ENCODE results near the gene HOXA2. TPM values are rescaled to one million over a fixed set of nuclear protein-coding genes. Genes with fewer than 3 reads are reported as not detected.

The HOXA2 gene
- total RNA-seq, 2 donors from 2014 or later, result not detected

DNA sequence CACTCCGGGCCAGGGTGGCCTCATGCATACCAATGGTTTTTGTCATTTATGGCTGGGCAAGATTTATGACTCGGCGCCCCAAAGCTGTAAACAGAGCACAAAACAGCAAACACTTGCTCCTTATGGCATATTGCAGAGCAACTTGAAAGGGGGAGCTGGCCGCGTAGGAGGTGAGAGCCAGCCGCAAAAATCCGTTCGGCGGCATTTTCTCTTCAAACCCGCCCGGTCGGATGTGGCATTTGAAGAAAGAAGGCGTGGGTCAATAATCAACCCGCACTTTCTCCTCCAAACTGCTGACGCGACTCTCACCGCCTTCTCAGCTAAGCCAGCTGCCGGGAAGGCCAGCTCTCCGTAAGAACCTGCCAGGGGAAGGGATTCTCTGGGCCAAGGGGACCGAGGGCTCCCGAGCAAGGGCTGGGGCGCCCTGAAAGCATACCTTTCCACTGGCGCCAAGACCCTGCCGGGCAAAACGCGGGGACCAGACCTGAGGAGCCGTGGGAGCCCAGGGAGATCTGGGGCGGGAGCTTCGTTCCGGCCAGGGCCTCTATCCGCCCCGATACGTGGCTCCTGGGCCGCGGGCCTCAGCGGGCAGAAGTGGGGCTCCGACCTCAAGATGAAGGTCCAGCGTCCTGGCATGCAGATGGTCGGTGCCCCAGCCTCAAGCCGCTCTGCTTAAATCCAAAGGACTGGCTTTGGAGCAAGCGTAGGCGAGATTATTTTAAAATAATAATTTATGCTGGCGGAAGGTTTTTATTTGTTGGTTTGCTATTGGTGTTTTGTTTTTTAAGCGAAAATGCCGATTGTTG lies 12.9 kb upstream of the HOXA2 start:
- DNase-seq, result no peak
- Mint-ChIP-seq H3K36me3 (ENCODE audit: insufficient read depth in 2 of 2) (no peaks in the 10 kb centered on the region), H3K27ac (no peak overlapping the region), H3K4me3 (no peak overlapping the region), H3K27me3 (ENCODE audit: low read depth) (no peaks in the 10 kb centered on the region), H3K4me1 (ENCODE audit: low read depth) (no peaks in the 10 kb centered on the region), H3K9me3 (no peaks in the 10 kb centered on the region)
- no peak for ATAC-seq (replicated peaks in 1 of 2)

DNA sequence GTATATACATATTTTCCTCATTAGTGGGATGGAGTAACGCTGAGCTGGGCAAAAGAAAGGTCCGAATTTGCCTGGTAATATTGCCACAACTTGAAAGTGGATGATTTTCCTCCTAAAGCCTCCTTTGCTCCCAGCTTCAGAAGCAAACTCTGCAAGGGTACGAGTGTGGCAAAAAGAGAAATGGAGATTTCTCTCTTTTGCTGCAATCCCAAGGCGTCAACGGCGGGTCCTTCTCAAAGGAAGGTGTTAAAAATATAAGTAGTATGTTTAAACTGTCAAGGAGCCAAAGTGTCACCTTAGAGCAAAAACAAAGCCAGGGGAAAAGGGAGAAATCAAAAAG lies 12.4 kb upstream of the HOXA2 start:
- ATAC-seq (replicated peaks in 1 of 2) (no peak), DNase-seq (no peak)
- no peaks in the 10 kb centered on the region for H3K27me3 Mint-ChIP-seq (ENCODE audit: low read depth)
- H3K27ac Mint-ChIP-seq, result no peak overlapping the region
- H3K36me3 Mint-ChIP-seq (ENCODE audit: insufficient read depth in 2 of 2), result no peaks in the 10 kb centered on the region
- no peaks in the 10 kb centered on the region for H3K4me1 Mint-ChIP-seq (ENCODE audit: low read depth)
- no peaks in the 10 kb centered on the region for H3K9me3 Mint-ChIP-seq
- H3K4me3 Mint-ChIP-seq, result no peak overlapping the region

- Mint-ChIP-seq H3K36me3 (ENCODE audit: insufficient read depth in 2 of 2) (no peaks in the 10 kb centered on the region), H3K9me3 (no peaks in the 10 kb centered on the region), H3K27me3 (ENCODE audit: low read depth) (no peaks in the 10 kb centered on the region), H3K4me1 (ENCODE audit: low read depth) (no peaks in the 10 kb centered on the region), H3K4me3 (no peak overlapping the region), H3K27ac (no peak overlapping the region)
- DNase-seq, result no peak
- no peak for ATAC-seq (replicated peaks in 1 of 2)
Observed at GRCh38 chr7:27113991-27114769, 11.7 kb upstream of the HOXA2 start.

DNA sequence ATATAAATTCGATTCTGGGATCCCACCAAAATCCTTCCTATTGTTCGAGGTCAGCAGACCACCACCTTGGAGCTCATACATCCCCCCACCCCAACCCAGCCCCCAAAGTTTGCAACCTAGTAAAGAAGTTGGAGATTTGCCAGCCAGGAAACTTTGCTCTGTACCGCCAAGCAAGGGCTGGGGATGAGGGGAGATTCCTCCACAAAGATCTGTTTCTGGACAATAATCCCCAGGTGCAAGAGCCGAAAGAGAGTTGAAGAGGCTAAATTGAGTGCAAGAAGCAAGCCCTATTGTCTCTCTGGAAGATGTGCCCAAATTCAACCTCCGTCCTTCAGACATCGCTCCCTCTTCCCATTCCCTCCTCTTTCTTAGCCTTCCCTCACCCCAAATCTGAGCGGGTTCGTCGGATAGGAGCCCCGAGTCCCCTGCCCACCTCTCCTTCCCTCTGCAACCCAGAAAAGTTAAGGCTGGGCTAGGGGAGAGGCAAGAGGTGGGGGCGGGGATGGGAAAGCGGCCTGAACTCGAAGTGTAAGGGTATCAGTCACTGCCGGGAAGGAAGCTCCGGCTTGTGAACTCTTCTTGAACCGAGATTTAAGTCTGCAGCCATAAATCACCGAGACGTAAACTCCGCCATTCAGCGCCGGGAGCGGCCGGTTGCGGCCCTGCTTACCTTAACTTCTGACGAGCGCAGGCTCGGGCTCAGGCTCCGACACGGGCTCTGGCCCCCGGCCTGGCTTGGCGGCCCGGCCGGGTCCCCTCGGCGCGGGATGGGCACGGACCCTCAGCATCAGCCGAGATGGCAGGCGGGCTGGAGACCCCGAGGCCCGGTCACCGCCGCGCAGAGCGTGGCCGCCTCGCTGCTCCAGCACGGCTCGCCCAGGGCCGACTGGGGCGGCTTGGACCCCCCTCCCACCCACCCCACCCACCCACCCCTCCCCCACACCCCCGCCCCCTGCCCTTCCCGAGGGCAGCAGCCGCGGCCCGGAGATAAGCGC lies 10.8 kb upstream of the HOXA2 start:
- H3K9me3 Mint-ChIP-seq, result no peaks in the 10 kb centered on the region
- H3K4me1 Mint-ChIP-seq (ENCODE audit: low read depth), result no peaks in the 10 kb centered on the region
- no peak overlapping the region for H3K4me3 Mint-ChIP-seq
- no peaks in the 10 kb centered on the region for H3K36me3 Mint-ChIP-seq (ENCODE audit: insufficient read depth in 2 of 2)
- no peaks in the 10 kb centered on the region for H3K27me3 Mint-ChIP-seq (ENCODE audit: low read depth)
- DNase-seq, result no peak
- no peak for ATAC-seq (replicated peaks in 1 of 2)
- no peak overlapping the region for H3K27ac Mint-ChIP-seq

DNA sequence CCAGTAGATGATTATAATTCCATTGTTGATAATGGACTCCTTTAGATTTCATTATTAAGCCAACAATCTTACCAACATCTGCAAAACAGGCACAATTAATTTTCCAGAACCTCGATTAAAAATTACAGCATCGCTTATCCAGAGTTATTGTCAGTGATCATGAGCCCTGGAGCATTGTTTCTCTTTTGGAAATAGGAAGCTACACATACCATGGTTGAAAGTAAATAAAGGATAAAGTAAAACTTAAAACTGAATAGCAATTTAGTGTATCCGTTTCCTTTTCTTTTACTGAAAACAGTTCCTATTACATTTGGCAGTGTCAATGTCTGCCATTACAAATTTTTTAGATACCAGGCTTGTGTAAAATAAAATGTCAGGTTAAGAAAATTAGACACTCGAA lies 9.9 kb upstream of the HOXA2 start:
- Mint-ChIP-seq H3K4me3 (no peak overlapping the region), H3K4me1 (ENCODE audit: low read depth) (no peaks in the 10 kb centered on the region), H3K36me3 (ENCODE audit: insufficient read depth in 2 of 2) (no peaks in the 10 kb centered on the region), H3K9me3 (no peaks in the 10 kb centered on the region), H3K27me3 (ENCODE audit: low read depth) (no peaks in the 10 kb centered on the region), H3K27ac (no peak overlapping the region)
- DNase-seq (no peak), ATAC-seq (replicated peaks in 1 of 2) (no peak)

DNA sequence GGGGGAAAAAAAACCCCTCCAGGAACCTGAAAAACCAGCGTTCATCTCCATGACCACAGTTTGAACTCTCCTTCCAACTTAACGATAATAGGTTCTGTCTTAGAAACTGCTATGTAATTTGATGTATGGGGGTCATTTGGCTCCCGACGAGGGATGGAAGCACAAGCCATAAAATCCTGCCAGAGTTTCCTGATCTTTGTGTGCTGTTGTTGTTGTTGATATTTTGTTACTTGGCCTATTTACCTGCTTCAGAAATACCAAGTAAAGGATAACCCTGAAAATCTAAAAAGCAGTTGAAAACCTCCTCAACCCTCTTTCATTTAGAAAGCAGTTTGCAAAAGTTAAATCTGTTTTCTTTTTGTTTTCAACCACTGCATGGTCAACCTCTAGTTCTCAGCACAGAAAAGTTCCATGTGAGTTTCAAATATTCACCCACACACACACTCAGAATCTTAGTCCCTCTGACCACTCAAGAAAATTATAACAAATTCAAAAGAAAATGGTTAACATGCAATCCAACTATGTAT lies 9.3 kb upstream of the HOXA2 start:
- Mint-ChIP-seq H3K4me1 (ENCODE audit: low read depth) (no peaks in the 10 kb centered on the region), H3K27me3 (ENCODE audit: low read depth) (no peaks in the 10 kb centered on the region), H3K27ac (no peak overlapping the region), H3K36me3 (ENCODE audit: insufficient read depth in 2 of 2) (no peaks in the 10 kb centered on the region), H3K4me3 (no peak overlapping the region), H3K9me3 (no peaks in the 10 kb centered on the region)
- ATAC-seq (replicated peaks in 1 of 2) (no peak), DNase-seq (no peak)

DNA sequence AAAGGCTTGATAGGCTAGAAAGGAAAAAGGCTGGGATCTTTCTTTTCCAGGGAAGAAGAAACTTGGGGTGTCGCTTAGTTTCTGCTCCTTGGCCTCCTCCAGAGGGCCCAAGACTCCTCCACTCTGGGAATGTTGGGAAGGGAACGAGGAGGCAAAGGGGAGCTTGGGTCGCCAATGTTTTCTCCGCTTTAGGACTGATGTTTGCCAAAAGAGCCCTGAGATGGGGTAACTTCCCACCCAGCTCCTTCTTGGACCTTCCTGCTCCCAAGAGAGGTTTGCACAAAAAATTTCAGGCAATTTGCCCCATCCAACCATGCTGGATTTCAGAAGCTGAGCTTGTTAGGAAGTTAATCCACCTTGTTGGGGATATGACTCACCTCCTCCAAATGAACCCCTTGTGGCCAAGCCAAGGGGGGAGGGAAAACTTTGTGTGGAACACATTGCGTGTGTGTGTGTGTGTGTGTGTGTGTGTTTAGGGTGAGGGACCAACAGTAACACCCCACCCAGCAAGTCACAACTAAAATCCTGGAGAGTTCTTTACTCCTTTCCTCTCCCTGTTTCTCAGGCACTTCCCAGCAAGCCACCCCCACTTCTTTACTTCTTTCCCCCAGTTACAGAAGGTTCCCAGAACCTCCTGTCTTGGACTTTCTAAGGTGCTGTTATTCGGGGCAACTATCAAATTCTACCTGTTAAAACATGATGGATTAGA lies 8.7 kb upstream of the HOXA2 start:
- H3K4me1 Mint-ChIP-seq (ENCODE audit: low read depth), result no peaks in the 10 kb centered on the region
- H3K27me3 Mint-ChIP-seq (ENCODE audit: low read depth), result no peaks in the 10 kb centered on the region
- H3K27ac Mint-ChIP-seq, result no peak overlapping the region
- H3K4me3 Mint-ChIP-seq, result no peak overlapping the region
- DNase-seq, result no peak
- H3K9me3 Mint-ChIP-seq, result no peaks in the 10 kb centered on the region
- H3K36me3 Mint-ChIP-seq (ENCODE audit: insufficient read depth in 2 of 2), result no peaks in the 10 kb centered on the region
- no peak for ATAC-seq (replicated peaks in 1 of 2)

DNA sequence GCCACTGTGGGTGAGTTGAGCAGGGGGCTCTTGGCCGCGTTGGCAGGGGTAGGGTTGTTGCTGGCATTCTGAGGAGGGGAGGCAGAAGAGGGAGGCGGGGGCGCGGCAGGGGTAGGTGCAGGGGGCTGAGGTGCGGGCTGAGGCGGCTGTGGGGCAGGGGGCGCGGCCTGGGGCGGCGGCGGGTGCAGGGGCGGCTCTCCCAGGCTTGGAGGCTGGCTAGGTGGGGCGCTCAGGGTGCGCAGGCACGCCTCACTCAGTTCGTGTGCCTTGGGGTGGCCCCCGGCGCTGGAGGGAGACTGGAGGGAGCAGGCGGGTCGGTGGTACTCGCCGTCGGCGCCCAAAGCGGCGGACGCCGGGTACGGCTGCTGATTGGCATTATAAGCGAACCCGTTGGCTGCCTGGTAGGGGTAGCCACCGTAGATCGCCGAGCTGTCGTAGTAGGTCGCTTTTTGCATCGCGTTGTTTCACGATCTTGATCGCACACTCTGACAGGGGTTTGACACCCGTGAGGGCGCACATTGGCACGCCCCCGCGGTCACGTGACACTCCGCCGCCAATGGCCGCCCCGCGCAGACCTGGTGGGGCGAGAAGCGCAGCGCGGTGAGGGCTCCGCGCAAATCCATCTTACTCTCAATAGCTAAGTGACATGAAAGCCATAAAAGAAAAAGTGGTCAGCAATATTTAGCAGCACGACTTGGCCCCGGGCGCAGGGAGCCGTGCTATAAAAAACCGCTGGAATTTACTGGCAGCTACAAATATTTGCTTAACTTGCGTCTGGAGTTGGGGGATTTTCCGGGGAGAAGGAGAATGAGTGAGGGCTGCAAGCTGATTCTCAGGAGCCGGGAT lies 7.9 kb upstream of the HOXA2 start:
- no peaks in the 10 kb centered on the region for H3K4me1 Mint-ChIP-seq (ENCODE audit: low read depth)
- H3K36me3 Mint-ChIP-seq (ENCODE audit: insufficient read depth in 2 of 2), result no peaks in the 10 kb centered on the region
- H3K27me3 Mint-ChIP-seq (ENCODE audit: low read depth), result peaks cover 4% of the 10 kb centered on the region
- no peaks in the 10 kb centered on the region for H3K9me3 Mint-ChIP-seq
- no peak overlapping the region for H3K27ac Mint-ChIP-seq
- DNase-seq (no peak), ATAC-seq (replicated peaks in 1 of 2) (no peak)
- no peak overlapping the region for H3K4me3 Mint-ChIP-seq

- peaks cover 12% of the 10 kb centered on the region for H3K27me3 Mint-ChIP-seq (ENCODE audit: low read depth)
- no peak for ATAC-seq (replicated peaks in 1 of 2)
Observed at GRCh38 chr7:27109466-27110185, 7.1 kb upstream of the HOXA2 start.

DNA sequence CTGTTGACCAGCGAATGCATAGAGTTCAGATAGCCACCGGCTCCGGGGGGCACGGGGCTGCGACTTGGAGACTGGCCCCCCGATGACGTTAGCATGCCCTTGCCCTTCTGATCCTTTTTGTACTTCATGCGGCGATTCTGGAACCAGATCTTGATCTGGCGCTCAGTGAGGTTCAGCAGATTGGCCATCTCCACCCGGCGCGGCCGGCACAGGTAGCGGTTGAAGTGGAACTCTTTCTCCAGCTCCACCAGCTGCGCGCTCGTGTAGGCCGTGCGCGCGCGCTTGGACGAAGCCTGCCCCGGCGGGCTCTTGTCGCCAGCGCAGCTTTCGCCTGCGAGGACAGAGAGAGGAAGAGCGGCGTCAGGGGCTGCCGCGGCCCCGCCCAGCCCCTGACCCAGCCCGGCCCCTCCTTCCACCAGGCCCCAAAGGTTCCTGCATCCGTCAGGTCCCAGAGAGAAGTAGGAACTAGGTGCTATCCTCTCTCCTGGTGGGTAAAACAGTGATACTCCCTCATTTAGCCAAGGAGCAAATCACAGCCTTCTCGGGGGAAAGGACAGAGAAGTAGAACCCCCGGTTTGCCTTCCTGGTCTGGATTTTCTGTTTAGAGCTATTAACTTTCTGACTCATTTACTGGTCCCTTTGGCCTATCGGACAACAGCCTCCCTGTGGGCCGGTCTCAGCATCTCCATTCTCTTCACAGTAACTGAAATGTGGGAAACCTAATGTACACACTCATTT lies 6.1 kb upstream of the HOXA2 start:
- H3K36me3 Mint-ChIP-seq (ENCODE audit: insufficient read depth in 2 of 2), result no peaks in the 10 kb centered on the region
- DNase-seq, result no peak
- H3K27ac Mint-ChIP-seq, result no peak overlapping the region
- ATAC-seq (replicated peaks in 1 of 2), result no peak
- H3K27me3 Mint-ChIP-seq (ENCODE audit: low read depth), result peaks cover 23% of the 10 kb centered on the region
- no peak overlapping the region for H3K4me3 Mint-ChIP-seq
- H3K4me1 Mint-ChIP-seq (ENCODE audit: low read depth), result no peaks in the 10 kb centered on the region
- H3K9me3 Mint-ChIP-seq, result no peaks in the 10 kb centered on the region

More at GRCh38 chr7:27109466-27110185, 7.1 kb upstream of the HOXA2 start:
- H3K9me3 Mint-ChIP-seq, result no peaks in the 10 kb centered on the region
- H3K27ac Mint-ChIP-seq, result no peak overlapping the region
- DNase-seq, result no peak
- no peak overlapping the region for H3K4me3 Mint-ChIP-seq
- H3K36me3 Mint-ChIP-seq (ENCODE audit: insufficient read depth in 2 of 2), result no peaks in the 10 kb centered on the region
- H3K4me1 Mint-ChIP-seq (ENCODE audit: low read depth), result no peaks in the 10 kb centered on the region

Measured in activated T-cell treated with anti-CD3 and anti-CD28 coated beads, Interleukin-2, amount 50 U/mL, for 72 hours (primary cell).